Lower leg skin (tissue), 3 donors: ENCODE data around the gene EPHA4.

ENCODE experiments used
- POLR2A ChIP-seq, 2 donors: fragments of 450-650 bp; IDR thresholded peaks; one replicate each; pipeline ENCODE4 v1.6.1; 2016 to 2017; ENCODE audit warnings: antibody characterized with exemption in 2 of 2, mild to moderate bottlenecking in 1 of 2, moderate library complexity in 1 of 2
- TF ChIP-seq, protein P1 (sequence below), 3 donors: fragments of 450-650 bp; IDR thresholded peaks; one replicate each; pipeline ENCODE4 v1.5.1; 2016; ENCODE audit warnings: antibody characterized with exemption in 3 of 3, mild to moderate bottlenecking in 3 of 3, moderate library complexity in 2 of 3

DNA sequence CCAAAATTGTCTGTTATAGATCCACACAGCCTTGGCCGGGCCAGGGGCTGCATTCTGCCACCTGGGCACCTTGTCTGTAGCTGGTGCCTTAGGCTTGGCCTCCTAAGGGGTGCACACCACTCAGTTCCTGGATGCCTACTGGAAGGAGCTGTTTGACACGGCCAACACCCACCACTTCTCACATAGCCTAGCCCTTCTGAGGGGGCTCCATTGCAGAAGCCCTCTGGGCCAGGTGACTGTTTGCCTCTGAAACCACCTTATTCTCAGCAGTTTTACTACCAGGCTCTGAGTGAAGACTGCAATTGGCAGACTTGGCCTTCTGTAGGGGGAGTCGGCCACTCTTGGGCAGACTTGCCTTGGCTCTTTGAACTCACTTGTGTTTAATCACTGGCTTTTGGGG lies 39.5 kb downstream of the EPHA4 start:
- TF ChIP-seq, protein P1, sequence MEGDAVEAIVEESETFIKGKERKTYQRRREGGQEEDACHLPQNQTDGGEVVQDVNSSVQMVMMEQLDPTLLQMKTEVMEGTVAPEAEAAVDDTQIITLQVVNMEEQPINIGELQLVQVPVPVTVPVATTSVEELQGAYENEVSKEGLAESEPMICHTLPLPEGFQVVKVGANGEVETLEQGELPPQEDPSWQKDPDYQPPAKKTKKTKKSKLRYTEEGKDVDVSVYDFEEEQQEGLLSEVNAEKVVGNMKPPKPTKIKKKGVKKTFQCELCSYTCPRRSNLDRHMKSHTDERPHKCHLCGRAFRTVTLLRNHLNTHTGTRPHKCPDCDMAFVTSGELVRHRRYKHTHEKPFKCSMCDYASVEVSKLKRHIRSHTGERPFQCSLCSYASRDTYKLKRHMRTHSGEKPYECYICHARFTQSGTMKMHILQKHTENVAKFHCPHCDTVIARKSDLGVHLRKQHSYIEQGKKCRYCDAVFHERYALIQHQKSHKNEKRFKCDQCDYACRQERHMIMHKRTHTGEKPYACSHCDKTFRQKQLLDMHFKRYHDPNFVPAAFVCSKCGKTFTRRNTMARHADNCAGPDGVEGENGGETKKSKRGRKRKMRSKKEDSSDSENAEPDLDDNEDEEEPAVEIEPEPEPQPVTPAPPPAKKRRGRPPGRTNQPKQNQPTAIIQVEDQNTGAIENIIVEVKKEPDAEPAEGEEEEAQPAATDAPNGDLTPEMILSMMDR (IDR thresholded peaks at IDR 0.05) = no peak
- TF ChIP-seq POLR2A (IDR thresholded peaks at IDR 0.05) = no peak
